ENCODE data around the gene ACOX2. TPM values are rescaled to one million over a fixed set of nuclear protein-coding genes. Genes with fewer than 3 reads are reported as not detected.

Gene ACOX2
- total RNA-seq, 1 donor from 2014 or later: 17.1 TPM

- DNase-seq (ENCODE audit: low spot score): no peak
Measured at GRCh38 chr3:58474967-58475578, 61.9 kb downstream of the ACOX2 start.

GRCh38 chr3:58474348-58474911 is 62.6 kb downstream of the ACOX2 start:
- DNase-seq (ENCODE audit: low spot score): peak; percentile 22

- no peak for DNase-seq (ENCODE audit: low spot score)
Measured at GRCh38 chr3:58473275-58473674, 63.7 kb downstream of the ACOX2 start.

- DNase-seq (ENCODE audit: low spot score): peak; percentile 86
Measured at GRCh38 chr3:58471025-58471887, 65.7 kb downstream of the ACOX2 start.

GRCh38 chr3:58470363-58471024 is 66.5 kb downstream of the ACOX2 start:
- DNase-seq (ENCODE audit: low spot score): no peak

GRCh38 chr3:58469096-58469495 is 67.9 kb downstream of the ACOX2 start:
- DNase-seq (ENCODE audit: low spot score): no peak

- DNase-seq (ENCODE audit: low spot score): no peak
Measured at GRCh38 chr3:58466899-58467563, 70.0 kb downstream of the ACOX2 start.

- DNase-seq (ENCODE audit: low spot score): no peak
Measured at GRCh38 chr3:58464866-58465265, 72.1 kb downstream of the ACOX2 start.

GRCh38 chr3:58463942-58464271 is 73.1 kb downstream of the ACOX2 start:
- DNase-seq (ENCODE audit: low spot score): no peak

- DNase-seq (ENCODE audit: low spot score): peak; percentile 63
Measured at GRCh38 chr3:58463181-58463941, 73.6 kb downstream of the ACOX2 start.

GRCh38 chr3:58462829-58463180 is 74.2 kb downstream of the ACOX2 start:
- no peak for DNase-seq (ENCODE audit: low spot score)

GRCh38 chr3:58459160-58459559 is 77.8 kb downstream of the ACOX2 start:
- no peak for DNase-seq (ENCODE audit: low spot score)

Other genes starting within 250 kb of the ACOX2 start
- gene RPP14, start 230.9 kb downstream of the ACOX2 start, total RNA-seq (ENCODE audit: insufficient read depth, low replicate concordance): 10.4 TPM
- 1.7 TPM for gene HTD2, start 230.7 kb downstream of the ACOX2 start, total RNA-seq (ENCODE audit: insufficient read depth, low replicate concordance)
- 47.9 TPM for gene PXK, start 204.3 kb downstream of the ACOX2 start, total RNA-seq (ENCODE audit: insufficient read depth, low replicate concordance)
- 77.8 TPM for gene PDHB, start 103.4 kb downstream of the ACOX2 start, total RNA-seq (ENCODE audit: insufficient read depth, low replicate concordance)
- 14.0 TPM for gene KCTD6, start 45.1 kb downstream of the ACOX2 start, total RNA-seq (ENCODE audit: insufficient read depth, low replicate concordance)
- gene FAM107A, start 40.2 kb upstream of the ACOX2 start, total RNA-seq (ENCODE audit: insufficient read depth, low replicate concordance): 2.6 TPM
- not detected for gene FAM3D, start 129.6 kb upstream of the ACOX2 start, total RNA-seq (ENCODE audit: insufficient read depth, low replicate concordance)

Measured in umbilical cord (tissue), 2 donors.